Measurements from ENCODE around the gene KLHL25. TPM values are rescaled to one million over a fixed set of nuclear protein-coding genes. Genes with fewer than 3 reads are reported as not detected.

The KLHL25 gene
- polyA plus RNA-seq, 1 experiment: 4.5 TPM

GRCh38 chr15:85789496-85789875 is 5.2 kb downstream of the KLHL25 start:
- ChIA-PET POLR2A (no interaction called here), CTCF (interaction anchor here (0.5 to 2.1 kb wide), 4 partner anchors 9 to 61 kb away, joined by 3 to 4 read pairs (median 3); no protein-coding TSS in a partner anchor)
- DNase-seq (ENCODE audit: low read depth): no peak

GRCh38 chr15:85788771-85789495 is 5.8 kb downstream of the KLHL25 start:
- TF ChIP-seq CTCF (IDR thresholded peaks at IDR 0.05; ENCODE audit: insufficient read depth, low read depth, low read length): no peak
- DNase-seq (ENCODE audit: low read depth): no peak
- CTCF ChIA-PET: interaction anchor here (1.2 to 1.3 kb wide), 2 partner anchors 8 to 43 kb away, joined by 3 read pairs; no protein-coding TSS in a partner anchor
- H3K4me3 ChIP-seq (ENCODE audit: low read depth, low read length): no peak overlapping the region
- no peaks in the 10 kb centered on the region for H3K36me3 ChIP-seq (ENCODE audit: control insufficient read depth, insufficient read depth, low read length)
- H3K27me3 ChIP-seq (ENCODE audit: control insufficient read depth, insufficient read depth, low read length): no peaks in the 10 kb centered on the region
- POLR2A ChIA-PET: interaction anchor here (0.7 kb wide), 1 partner anchor 471 kb away, joined by 3 read pairs; no protein-coding TSS in a partner anchor

More at GRCh38 chr15:85789496-85789875, 5.2 kb downstream of the KLHL25 start:
- no peak for TF ChIP-seq CTCF (IDR thresholded peaks at IDR 0.05; ENCODE audit: insufficient read depth, low read depth, low read length)
- Histone ChIP-seq H3K36me3 (ENCODE audit: control insufficient read depth, insufficient read depth, low read length) (no peaks in the 10 kb centered on the region), H3K4me3 (ENCODE audit: low read depth, low read length) (no peak overlapping the region), H3K27me3 (ENCODE audit: control insufficient read depth, insufficient read depth, low read length) (no peaks in the 10 kb centered on the region)

- DNase-seq (ENCODE audit: low read depth): no peak
- TF ChIP-seq CTCF (IDR thresholded peaks at IDR 0.05; ENCODE audit: insufficient read depth, low read depth, low read length): no peak
- H3K36me3 ChIP-seq (ENCODE audit: control insufficient read depth, insufficient read depth, low read length): no peaks in the 10 kb centered on the region
- no peaks in the 10 kb centered on the region for H3K27me3 ChIP-seq (ENCODE audit: control insufficient read depth, insufficient read depth, low read length)
- no peak overlapping the region for H3K4me3 ChIP-seq (ENCODE audit: low read depth, low read length)
- POLR2A ChIA-PET: no interaction called here
- CTCF ChIA-PET: interaction anchor here (1.0 to 1.1 kb wide), 2 partner anchors 51 to 54 kb away, joined by 3 read pairs; no protein-coding TSS in a partner anchor
These were observed 8.0 kb downstream of the KLHL25 start for GRCh38 chr15:85786781-85787114.

- H3K4me3 ChIP-seq (ENCODE audit: low read depth, low read length): no peak overlapping the region
- ChIA-PET POLR2A (no interaction called here), CTCF (interaction anchor here (1.0 to 1.1 kb wide), 2 partner anchors 50 to 55 kb away, joined by 3 read pairs; no protein-coding TSS in a partner anchor)
- no peaks in the 10 kb centered on the region for H3K36me3 ChIP-seq (ENCODE audit: control insufficient read depth, insufficient read depth, low read length)
- no peaks in the 10 kb centered on the region for H3K27me3 ChIP-seq (ENCODE audit: control insufficient read depth, insufficient read depth, low read length)
- TF ChIP-seq CTCF (IDR thresholded peaks at IDR 0.05; ENCODE audit: insufficient read depth, low read depth, low read length): no peak
- no peak for DNase-seq (ENCODE audit: low read depth)
These were observed 8.6 kb downstream of the KLHL25 start for GRCh38 chr15:85785887-85786780.

- Histone ChIP-seq H3K36me3 (ENCODE audit: control insufficient read depth, insufficient read depth, low read length) (no peaks in the 10 kb centered on the region), H3K4me3 (ENCODE audit: low read depth, low read length) (no peak overlapping the region), H3K27me3 (ENCODE audit: control insufficient read depth, insufficient read depth, low read length) (no peaks in the 10 kb centered on the region)
- POLR2A ChIA-PET: no interaction called here
- CTCF ChIA-PET: no interaction called here
- DNase-seq (ENCODE audit: low read depth): no peak
- no peak for TF ChIP-seq CTCF (IDR thresholded peaks at IDR 0.05; ENCODE audit: insufficient read depth, low read depth, low read length)
These were observed 12.7 kb downstream of the KLHL25 start for GRCh38 chr15:85782064-85782463.
